GM13977 (cell line): ENCODE measurements around the gene ATP10A.

ENCODE experiments used
- DNase-seq: peaks from one replicate; pipeline ENCODE4 v3.0.0; 2012; ENCODE audit warnings: low spot score
- in situ Hi-C: fragments of 300-500 bp; cut with MboI; formaldehyde crosslinking; loops from one replicate; pipeline ENCODE4 v1.12.0; 2022; ENCODE audit warnings: low sequenced_read_pairs, low pct_unique_long_range_greater_than_20kb, mixed read lengths, inconsistent platforms; ENCODE audit not compliant: unreplicated experiment
- TF ChIP-seq, protein P1 (sequence below): IDR thresholded peaks from 2 replicates; pipeline ENCODE4 v1.5.1; 2012; ENCODE audit warnings: mild to moderate bottlenecking, control low read depth; ENCODE audit not compliant: insufficient read depth; ENCODE audit errors: extremely low read depth, missing control alignments

Gene ATP10A

DNA sequence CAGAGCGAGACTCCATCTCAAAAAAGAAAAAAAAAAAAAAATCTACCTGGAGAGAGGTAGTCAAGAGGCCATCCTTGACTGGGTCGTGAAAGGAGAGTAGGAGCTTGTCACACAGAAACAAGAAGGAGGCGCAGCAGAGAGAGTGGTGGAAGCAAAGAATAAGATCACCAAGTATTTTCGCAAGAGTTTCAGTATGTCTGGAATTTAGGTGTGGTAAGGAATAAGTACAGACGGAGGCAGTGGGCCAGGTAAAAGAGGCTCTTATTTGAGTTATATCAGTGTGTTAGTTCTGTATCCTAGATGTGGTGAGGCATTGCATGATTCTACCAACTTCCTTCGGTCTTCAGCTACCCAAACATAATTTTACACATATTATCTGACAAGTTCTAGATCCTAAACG lies 14.6 kb upstream of the ATP10A start:
- in situ Hi-C loops = no loop called here
- no peak for DNase-seq

DNA sequence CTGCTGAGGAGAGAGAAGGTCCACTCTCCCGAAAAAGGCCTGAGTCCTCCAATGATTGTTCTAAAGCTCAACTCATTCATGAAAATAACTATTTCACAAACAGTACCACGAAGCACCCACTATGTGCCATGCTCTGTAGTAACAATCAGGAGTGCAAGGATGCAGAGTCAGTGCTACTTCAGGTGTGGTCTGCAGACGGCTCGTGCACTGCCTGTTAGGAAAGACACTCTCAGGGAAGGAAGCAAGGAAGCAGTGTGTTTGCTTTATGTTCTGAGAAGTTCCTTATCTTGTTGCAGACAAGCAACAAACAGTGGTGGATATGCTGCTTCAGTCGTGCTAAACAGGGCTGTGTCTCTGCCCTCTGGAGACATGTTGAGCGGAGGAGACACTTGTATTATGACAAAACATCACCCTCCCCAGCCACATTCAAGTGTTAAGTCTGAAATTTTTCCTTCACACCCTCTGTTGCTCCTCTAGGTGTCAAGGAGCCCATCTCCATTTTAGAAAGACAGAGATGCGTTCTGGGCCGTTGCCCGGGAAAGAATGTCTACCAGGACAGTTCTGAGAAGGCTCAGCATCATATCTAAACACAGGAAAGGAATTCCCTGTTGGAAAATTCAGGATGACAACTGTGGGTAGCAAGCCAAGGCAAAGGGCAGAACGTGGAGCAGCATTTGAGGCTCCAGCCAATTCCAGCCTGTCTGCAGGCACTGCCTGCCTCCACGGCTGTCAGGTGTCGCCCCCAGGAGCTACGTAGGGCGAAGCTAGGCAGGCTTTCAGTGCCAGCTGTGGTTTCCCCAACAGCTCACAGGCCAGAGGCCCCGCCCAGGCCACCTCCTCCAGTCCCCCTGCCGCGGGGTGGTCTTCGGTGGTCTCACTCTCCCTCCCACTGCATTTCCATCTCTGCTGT lies 13.4 kb upstream of the ATP10A start:
- DNase-seq = no peak
- TF ChIP-seq, protein P1, sequence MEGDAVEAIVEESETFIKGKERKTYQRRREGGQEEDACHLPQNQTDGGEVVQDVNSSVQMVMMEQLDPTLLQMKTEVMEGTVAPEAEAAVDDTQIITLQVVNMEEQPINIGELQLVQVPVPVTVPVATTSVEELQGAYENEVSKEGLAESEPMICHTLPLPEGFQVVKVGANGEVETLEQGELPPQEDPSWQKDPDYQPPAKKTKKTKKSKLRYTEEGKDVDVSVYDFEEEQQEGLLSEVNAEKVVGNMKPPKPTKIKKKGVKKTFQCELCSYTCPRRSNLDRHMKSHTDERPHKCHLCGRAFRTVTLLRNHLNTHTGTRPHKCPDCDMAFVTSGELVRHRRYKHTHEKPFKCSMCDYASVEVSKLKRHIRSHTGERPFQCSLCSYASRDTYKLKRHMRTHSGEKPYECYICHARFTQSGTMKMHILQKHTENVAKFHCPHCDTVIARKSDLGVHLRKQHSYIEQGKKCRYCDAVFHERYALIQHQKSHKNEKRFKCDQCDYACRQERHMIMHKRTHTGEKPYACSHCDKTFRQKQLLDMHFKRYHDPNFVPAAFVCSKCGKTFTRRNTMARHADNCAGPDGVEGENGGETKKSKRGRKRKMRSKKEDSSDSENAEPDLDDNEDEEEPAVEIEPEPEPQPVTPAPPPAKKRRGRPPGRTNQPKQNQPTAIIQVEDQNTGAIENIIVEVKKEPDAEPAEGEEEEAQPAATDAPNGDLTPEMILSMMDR = no peak
- in situ Hi-C loops = no loop called here

More for the DNA sequence above, 14.6 kb upstream of the ATP10A start:
- TF ChIP-seq, protein P1 = no peak

DNA sequence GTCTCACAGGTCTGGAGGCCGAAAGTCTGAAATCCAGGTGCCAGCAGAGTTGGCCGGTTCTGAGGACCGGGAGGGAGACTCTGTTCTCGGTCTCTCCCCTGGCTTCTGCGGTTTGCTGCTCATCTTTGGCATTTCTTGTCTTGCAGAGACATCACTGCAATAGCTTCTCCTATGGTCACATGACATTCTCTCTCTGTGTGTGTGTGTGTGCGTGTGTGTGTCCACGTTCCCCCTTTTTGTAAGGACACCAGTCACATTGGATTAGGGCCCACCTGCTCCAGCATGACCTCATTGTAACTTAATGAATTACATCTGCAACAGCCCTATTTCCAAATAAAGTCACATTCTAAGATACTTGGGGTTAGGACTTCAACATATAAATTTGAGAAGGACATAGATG lies 12.4 kb upstream of the ATP10A start:
- TF ChIP-seq, protein P1 = no peak
- in situ Hi-C loops = no loop called here
- DNase-seq = no peak

DNA sequence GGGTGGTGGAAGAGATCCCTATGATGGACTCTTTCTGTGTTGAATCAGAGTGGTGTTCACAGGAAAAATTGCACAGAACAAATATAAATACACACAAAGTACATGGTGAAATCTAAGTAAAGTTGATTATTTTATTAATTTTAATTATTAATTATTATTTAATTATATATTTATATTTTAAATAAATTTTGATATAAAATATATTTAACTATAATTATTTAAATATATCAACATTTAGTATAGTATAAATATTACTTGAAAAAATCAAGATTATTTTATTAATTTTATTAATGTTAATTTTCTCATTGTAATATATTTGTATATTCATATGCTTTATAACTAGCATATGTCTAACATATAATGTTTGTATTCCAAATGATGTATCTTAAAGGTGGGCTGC lies 11.3 kb upstream of the ATP10A start:
- in situ Hi-C loops = no loop called here
- TF ChIP-seq, protein P1 = no peak
- DNase-seq = no peak

DNA sequence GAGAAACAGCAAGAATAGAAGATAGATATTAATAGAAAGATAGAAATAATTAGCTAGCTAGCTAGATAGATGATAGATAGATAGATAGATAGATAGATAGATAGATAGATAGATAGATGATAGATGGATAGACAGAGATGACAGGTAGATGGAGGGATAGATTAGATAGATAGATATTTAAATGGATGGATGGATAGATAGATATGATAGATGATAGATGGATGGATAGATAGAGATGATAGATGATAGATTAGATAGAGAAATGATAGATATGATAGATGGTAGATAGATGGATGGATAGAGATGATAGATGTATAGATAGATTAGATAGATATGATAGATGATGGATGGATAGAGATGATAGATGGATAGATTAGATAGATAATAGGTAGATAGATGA lies 8.3 kb upstream of the ATP10A start:
- TF ChIP-seq, protein P1 = no peak
- DNase-seq = no peak
- in situ Hi-C loops = no loop called here

DNA sequence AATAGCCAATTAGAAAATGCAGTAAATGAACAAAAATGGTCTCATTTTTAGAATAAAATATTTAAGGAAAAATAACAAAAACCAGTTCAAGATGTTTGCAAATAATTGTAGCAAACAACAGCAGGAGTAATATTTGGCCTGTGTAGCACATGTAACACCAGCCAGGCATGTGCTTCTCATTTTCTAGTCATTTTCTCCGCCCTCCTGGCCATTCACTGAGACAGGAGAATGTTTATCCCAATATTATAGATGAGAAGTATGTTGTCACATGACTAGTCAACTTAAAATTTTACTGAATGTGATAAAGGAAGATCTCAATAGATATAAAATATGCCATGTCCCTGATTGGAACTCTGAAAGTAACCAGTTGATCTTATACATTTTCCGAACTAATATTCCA lies 7.8 kb upstream of the ATP10A start:
- TF ChIP-seq, protein P1 = no peak

More for the DNA sequence above, 7.8 kb upstream of the ATP10A start:
- DNase-seq = no peak
- in situ Hi-C loops = no loop called here
